GM12865 (cell line): Measurements from ENCODE around the gene NR1I3.
A peak's percentile ranks its signal among the peaks of the same experiment; 100 is the strongest.
"Not testable (repeated sequence)": the region's sequence is repeated elsewhere in the genome, so short reads cannot be mapped to it uniquely, and the experiment has no call there.

Source experiments
- DNase-seq: peaks from one replicate; pipeline ENCODE4 v3.0.0; 2010; ENCODE audit warnings: low read depth
- H3K4me3 ChIP-seq: 2 replicates; pipeline ENCODE4 v1.5.1; 2011; ENCODE audit warnings: mild to moderate bottlenecking, low read depth, low read length, control low read depth
- CTCF ChIP-seq: IDR thresholded peaks from 2 replicates; pipeline ENCODE4 v1.5.1; 2011; ENCODE audit warnings: low read length, control low read depth, low read depth, inconsistent platforms; ENCODE audit not compliant: insufficient read depth; ENCODE audit errors: missing control alignments

Gene NR1I3

GRCh38 chr1:161260376-161261260 lies 22.6 kb upstream of the NR1I3 start:
- H3K4me3 ChIP-seq, result peak overlapping the region; percentile 17; the same call in 1 of the 2 replicates
- TF ChIP-seq CTCF, result no peak
- no peak for DNase-seq

GRCh38 chr1:161259765-161260164 lies 21.8 kb upstream of the NR1I3 start:
- no peak for DNase-seq
- no peak overlapping the region for H3K4me3 ChIP-seq
- TF ChIP-seq CTCF, result no peak

GRCh38 chr1:161259345-161259702 lies 21.3 kb upstream of the NR1I3 start:
- no peak for DNase-seq
- no peak overlapping the region for H3K4me3 ChIP-seq
- no peak for TF ChIP-seq CTCF

- no peak for TF ChIP-seq CTCF
- H3K4me3 ChIP-seq, result peak within 1 kb of the TSS; percentile 15
- DNase-seq, result peak; percentile 46
Observed at GRCh38 chr1:161258439-161259344, 20.7 kb upstream of the NR1I3 start, which contains the start of gene PCP4L1. TSS of gene PCP4L1 (plus strand) at chr1:161258745. CDS start at chr1:161258975, 230 bp downstream.

- H3K4me3 ChIP-seq, DNase-seq: not testable (repeated sequence)
Observed at GRCh38 chr1:161257109-161257508, 19.1 kb upstream of the NR1I3 start.

- not testable (repeated sequence) for DNase-seq, H3K4me3 ChIP-seq
Observed at GRCh38 chr1:161255955-161256520, 18.0 kb upstream of the NR1I3 start.

GRCh38 chr1:161255302-161255701 lies 17.3 kb upstream of the NR1I3 start:
- not testable (repeated sequence) for H3K4me3 ChIP-seq, DNase-seq

- TF ChIP-seq CTCF, result no peak
- DNase-seq, result no peak
- H3K4me3 ChIP-seq, result no peak overlapping the region
Observed at GRCh38 chr1:161251579-161251978, 13.6 kb upstream of the NR1I3 start.
